Colonic mucosa (tissue), 4 donors: ENCODE data around the gene TMEM123. TPM values are rescaled to one million over a fixed set of nuclear protein-coding genes. Genes with fewer than 3 reads are reported as not detected.

Experiments
- DNase-seq: peaks from one replicate; pipeline ENCODE4 v3.0.0-alpha.2; 2020
- H3K27ac ChIP-seq: fragments of 200-600 bp; one replicate; pipeline ENCODE4 v1.8.0; 2021
- H3K27me3 ChIP-seq: fragments of 200-600 bp; one replicate; pipeline ENCODE4 v1.8.0; 2021
- H3K36me3 ChIP-seq: fragments of 200-600 bp; one replicate; pipeline ENCODE4 v1.8.0; 2021
- H3K4me1 ChIP-seq: fragments of 200-600 bp; one replicate; pipeline ENCODE4 v1.8.0; 2021; ENCODE audit warnings: mild to moderate bottlenecking
- H3K4me3 ChIP-seq: fragments of 200-600 bp; one replicate; pipeline ENCODE4 v1.8.0; 2021
- H3K9ac ChIP-seq, 2 donors: one replicate each; pipeline ENCODE4 v1.7.0; 2013; ENCODE audit warnings: control low read depth in 2 of 2, low read depth in 2 of 2, low read length in 2 of 2
- H3K9me3 ChIP-seq: fragments of 200-600 bp; one replicate; pipeline ENCODE4 v1.8.0; 2021
- intact Hi-C: fragments of 100-400 bp; cut with DNase I; formaldehyde crosslinking; loops from one replicate; pipeline ENCODE4 v1.14.1; 2022
- total RNA-seq, 2 donors: library from RNA; stranded (reverse); fragmentation: NEBNext Ultra II Directional in 1 of 2; extraction: Animal tissue kit (Norgen Biotek cat#: 25700) in 1 of 2; gene quantifications; one replicate each; pipeline ENCODE4 v1.2.1, GENCODE V29; 2021
- TF ChIP-seq, protein P1 (sequence below): fragments of 200-600 bp; IDR thresholded peaks from one replicate; pipeline ENCODE4 v1.8.0; 2022; ENCODE audit warnings: antibody characterized with exemption, mild to moderate bottlenecking
- donor health status: healthy.
- donor health status: DM: no; HTN: no; CAD: no.
- donor health status: DM: no; HTN: no; CAD: no.

Gene TMEM123
- total RNA-seq, 2 donors from 2014 or later, result 126 to 175 TPM

DNA sequence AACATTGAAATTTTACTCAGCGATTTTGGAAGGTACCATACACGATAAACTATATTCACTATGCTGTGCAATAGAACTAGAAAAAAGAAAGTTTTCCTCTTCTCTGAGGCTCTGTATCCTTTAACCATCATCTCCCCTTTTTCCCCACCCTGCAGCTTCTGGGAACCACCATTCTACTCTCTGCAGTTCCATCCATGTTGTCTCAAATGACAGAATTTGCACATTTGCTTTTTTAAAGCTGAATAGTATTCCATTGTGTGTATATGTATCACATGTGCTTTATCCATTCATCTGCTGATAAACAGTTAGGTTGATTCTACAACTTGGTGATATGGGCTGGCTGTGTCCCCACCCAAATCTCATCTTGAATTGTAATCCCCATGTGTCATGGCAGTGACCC, 21.2 kb downstream of the TMEM123 start:
- intact Hi-C loops, result no loop called here
- no peaks in the 10 kb centered on the region for H3K36me3 ChIP-seq
- no peak overlapping the region for H3K9ac ChIP-seq
- H3K9me3 ChIP-seq, result no peaks in the 10 kb centered on the region
- TF ChIP-seq, protein P1, sequence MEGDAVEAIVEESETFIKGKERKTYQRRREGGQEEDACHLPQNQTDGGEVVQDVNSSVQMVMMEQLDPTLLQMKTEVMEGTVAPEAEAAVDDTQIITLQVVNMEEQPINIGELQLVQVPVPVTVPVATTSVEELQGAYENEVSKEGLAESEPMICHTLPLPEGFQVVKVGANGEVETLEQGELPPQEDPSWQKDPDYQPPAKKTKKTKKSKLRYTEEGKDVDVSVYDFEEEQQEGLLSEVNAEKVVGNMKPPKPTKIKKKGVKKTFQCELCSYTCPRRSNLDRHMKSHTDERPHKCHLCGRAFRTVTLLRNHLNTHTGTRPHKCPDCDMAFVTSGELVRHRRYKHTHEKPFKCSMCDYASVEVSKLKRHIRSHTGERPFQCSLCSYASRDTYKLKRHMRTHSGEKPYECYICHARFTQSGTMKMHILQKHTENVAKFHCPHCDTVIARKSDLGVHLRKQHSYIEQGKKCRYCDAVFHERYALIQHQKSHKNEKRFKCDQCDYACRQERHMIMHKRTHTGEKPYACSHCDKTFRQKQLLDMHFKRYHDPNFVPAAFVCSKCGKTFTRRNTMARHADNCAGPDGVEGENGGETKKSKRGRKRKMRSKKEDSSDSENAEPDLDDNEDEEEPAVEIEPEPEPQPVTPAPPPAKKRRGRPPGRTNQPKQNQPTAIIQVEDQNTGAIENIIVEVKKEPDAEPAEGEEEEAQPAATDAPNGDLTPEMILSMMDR, result no peak
- no peak for DNase-seq
- H3K27ac ChIP-seq, result no peak overlapping the region
- H3K27me3 ChIP-seq, result no peaks in the 10 kb centered on the region
- H3K4me3 ChIP-seq, result no peak overlapping the region
- H3K4me1 ChIP-seq, result peaks cover 6% of the 10 kb centered on the region

DNA sequence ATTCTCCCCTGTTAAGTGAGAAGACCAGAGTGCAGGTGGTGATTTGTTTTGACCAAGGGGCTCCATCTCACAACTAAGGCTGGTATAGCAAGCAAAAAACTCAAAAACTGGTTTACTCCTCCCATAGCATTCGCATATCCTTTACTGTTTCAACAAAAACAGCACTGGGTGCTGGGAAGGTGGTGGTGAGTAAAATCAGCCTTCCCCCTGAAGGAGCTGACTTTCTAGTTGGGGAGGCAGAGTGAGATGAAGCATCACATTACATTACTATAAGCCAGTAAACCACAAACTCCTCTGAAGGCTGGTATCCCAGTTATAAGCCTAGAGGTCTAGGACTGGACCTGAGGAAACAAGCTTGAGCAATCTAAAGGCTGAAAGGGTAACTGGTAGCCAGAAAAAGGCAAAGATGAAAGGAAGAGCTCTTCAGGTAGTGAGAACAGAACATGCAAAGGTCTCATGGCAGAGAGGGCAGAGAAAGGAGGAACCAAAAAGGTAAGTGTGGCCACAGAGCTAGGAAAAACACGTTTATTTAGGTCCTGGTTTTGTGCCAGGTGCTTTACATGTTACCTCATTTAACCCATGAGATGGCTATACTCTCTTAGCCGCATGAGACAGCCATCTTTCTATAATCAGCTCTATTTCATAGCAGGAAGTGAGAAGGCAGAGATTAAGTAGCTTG, 22.3 kb downstream of the TMEM123 start:
- Histone ChIP-seq H3K9me3 (no peaks in the 10 kb centered on the region), H3K4me3 (no peak overlapping the region), H3K27ac (no peak overlapping the region), H3K36me3 (no peaks in the 10 kb centered on the region), H3K27me3 (no peaks in the 10 kb centered on the region), H3K9ac (no peak overlapping the region), H3K4me1 (peaks cover 6% of the 10 kb centered on the region)
- intact Hi-C loops, result no loop called here
- no peak for DNase-seq
- TF ChIP-seq, protein P1, result no peak

DNA sequence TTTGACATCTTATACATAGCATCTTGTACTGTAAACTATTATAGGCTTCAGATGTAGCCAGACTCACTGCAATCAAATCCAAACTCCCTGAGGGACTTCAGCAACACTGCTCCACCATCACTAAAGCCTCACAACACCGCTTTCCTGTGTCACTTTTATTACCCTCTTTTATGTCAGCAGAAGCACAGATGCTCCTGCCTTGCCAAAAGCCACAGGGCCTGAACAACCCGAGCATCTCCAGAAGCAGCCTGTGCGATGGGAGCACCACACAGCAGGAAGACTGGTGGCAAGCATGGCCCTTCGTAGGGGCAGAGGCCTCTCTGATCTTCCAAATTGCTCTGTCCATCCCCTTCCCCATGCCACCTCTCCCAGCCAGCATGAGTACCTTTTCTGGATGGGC, 22.9 kb downstream of the TMEM123 start:
- no peaks in the 10 kb centered on the region for H3K27me3 ChIP-seq
- H3K36me3 ChIP-seq, result no peaks in the 10 kb centered on the region
- DNase-seq, result no peak
- no peaks in the 10 kb centered on the region for H3K9me3 ChIP-seq
- TF ChIP-seq, protein P1, result no peak
- intact Hi-C loops, result no loop called here
- no peak overlapping the region for H3K27ac ChIP-seq
- peaks cover 6% of the 10 kb centered on the region for H3K4me1 ChIP-seq
- H3K9ac ChIP-seq, result no peak overlapping the region
- no peak overlapping the region for H3K4me3 ChIP-seq

DNA sequence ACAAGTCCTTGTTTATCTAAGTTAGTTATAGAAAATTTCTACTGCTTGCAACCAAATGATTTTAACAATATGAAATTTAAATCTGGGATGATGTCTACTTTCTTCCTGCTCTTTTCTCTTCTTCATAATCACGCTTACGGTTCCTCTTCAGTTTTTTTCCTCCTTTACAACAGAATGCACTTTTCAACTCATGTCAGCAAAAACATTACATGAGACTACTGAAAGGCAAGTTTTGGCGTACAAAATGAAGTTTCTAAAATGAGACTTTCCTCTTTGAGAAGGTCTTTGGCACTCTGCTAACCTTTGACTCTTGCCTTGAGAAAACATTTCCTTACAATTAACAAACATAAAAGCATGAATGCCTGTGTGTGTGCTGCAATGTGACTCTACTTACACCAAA, 23.3 kb downstream of the TMEM123 start:
- no peak for DNase-seq
- H3K4me3 ChIP-seq, result no peak overlapping the region
- peaks cover 6% of the 10 kb centered on the region for H3K4me1 ChIP-seq
- no peak overlapping the region for H3K27ac ChIP-seq
- no peaks in the 10 kb centered on the region for H3K36me3 ChIP-seq
- intact Hi-C loops, result no loop called here
- H3K9ac ChIP-seq, result no peak overlapping the region
- no peaks in the 10 kb centered on the region for H3K27me3 ChIP-seq
- no peaks in the 10 kb centered on the region for H3K9me3 ChIP-seq
- TF ChIP-seq, protein P1, result no peak

DNA sequence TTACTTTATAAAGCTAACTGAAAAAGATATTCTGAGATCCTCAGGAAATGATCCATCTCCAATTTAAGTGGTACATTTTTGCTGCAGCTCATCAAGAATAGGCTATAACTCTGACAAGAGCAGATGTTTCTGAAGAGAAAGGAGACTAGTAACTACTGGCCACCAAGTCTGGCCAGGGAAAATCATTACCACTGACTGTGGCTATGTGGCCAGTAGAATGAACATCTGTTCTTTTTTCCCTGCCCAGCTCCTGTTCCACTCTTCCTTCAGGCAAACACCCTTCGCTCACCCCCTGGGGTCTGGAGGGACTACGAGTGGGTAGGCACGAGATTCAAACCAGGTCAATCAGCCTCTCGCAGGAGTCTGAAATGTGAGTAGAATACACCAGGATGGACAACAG, 23.9 kb downstream of the TMEM123 start:
- Histone ChIP-seq H3K27ac (no peak overlapping the region), H3K9me3 (no peaks in the 10 kb centered on the region), H3K36me3 (no peaks in the 10 kb centered on the region), H3K4me1 (peaks cover 6% of the 10 kb centered on the region), H3K27me3 (no peaks in the 10 kb centered on the region), H3K4me3 (no peak overlapping the region), H3K9ac (no peak overlapping the region)
- DNase-seq, result no peak
- intact Hi-C loops, result no loop called here
- TF ChIP-seq, protein P1, result no peak
